Measurements from ENCODE around the gene ANKRD42. TPM values are rescaled to one million over a fixed set of nuclear protein-coding genes. Genes with fewer than 3 reads are reported as not detected.

Gene ANKRD42
- polyA plus RNA-seq, 2 of the 4 experiments (the other 2 are of a cell fraction): 9.1 to 13.2 TPM

DNA sequence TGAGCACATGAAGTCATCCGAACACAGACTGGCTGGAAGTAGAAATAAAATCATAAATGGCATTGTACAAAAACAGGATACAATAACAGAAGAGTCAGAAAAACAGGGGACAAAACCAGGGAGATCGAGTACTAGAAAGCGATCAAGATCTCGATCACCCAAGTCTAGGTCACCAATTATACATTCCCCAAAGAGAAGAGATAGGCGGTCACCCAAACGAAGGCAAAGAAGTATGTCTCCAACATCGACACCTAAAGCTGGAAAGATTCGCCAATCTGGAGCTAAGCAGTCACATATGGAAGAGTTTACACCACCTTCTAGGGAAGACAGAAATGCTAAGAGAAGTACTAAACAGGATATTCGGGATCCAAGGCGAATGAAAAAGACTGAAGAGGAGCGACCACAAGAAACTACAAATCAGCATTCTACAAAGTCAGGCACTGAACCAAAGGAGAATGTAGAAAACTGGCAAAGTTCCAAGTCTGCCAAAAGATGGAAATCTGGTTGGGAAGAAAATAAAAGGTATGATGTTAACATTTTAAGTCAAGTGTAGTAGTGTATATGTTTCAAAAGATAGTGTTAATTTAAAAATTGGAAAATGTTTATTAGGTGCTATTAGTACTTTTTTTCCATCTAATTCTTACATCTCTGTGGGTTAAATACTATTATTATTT is 27.2 kb upstream of the ANKRD42 start:
- no peak for TF ChIP-seq CEBPB (IDR thresholded peaks at IDR 0.05)
- no peak for TF ChIP-seq E2F6 (IDR thresholded peaks at IDR 0.05; ENCODE audit: borderline replicate concordance, low read depth)
- no peak for TF ChIP-seq KDM1A (IDR thresholded peaks at IDR 0.05; ENCODE audit: low read depth)
- no peak for TF ChIP-seq TFCP2L1 (CRISPR knock-in tag; IDR thresholded peaks at IDR 0.05)
- no peak for TF ChIP-seq FOSL2 (IDR thresholded peaks at IDR 0.05)
- no peak for TF ChIP-seq FOSL2 (CRISPR knock-in tag; IDR thresholded peaks at IDR 0.05)
- no peak for TF ChIP-seq CBX8 (IDR thresholded peaks at IDR 0.05)
- TF ChIP-seq MAZ (IDR thresholded peaks at IDR 0.05; ENCODE audit: borderline replicate concordance, low read depth, low read length): no peak
- CTCF ChIA-PET: interaction anchor here (1.3 kb wide), 1 partner anchor 13 kb away, joined by 3 read pairs; no protein-coding TSS in a partner anchor
- POLR2A ChIA-PET: interaction anchor here (2.6 kb wide), 1 partner anchor 9 kb away, joined by 10 read pairs; the partner anchor contains the start of gene PCF11
- no peak for DNase-seq (ENCODE audit: low read depth in 1 of 2, low spot score in 1 of 2)
- H3K9me3 ChIP-seq: no peaks in the 10 kb centered on the region
- H3K27ac ChIP-seq: no peak overlapping the region
- H3K4me2 ChIP-seq: no peak overlapping the region
- FAIRE-seq: no peak
- WGBS (ENCODE audit: missing lambda C conversion rate): 93% methylated on average over 11 of the region's 11 CpGs
- ATAC-seq: no peak
- H3K4me1 ChIP-seq: peaks cover 33% of the 10 kb centered on the region
- no peak overlapping the region for H3K4me3 ChIP-seq

- Histone ChIP-seq H3K4me3 (no peak overlapping the region), H3K4me1 (peaks cover 28% of the 10 kb centered on the region), H3K4me2 (no peak overlapping the region), H3K27ac (no peak overlapping the region), H3K9me3 (no peaks in the 10 kb centered on the region)
- 98% methylated on average over 5 of the region's 5 CpGs for WGBS (ENCODE audit: missing lambda C conversion rate)
- FAIRE-seq (no peak), DNase-seq (ENCODE audit: low read depth in 1 of 2, low spot score in 1 of 2) (no peak), ATAC-seq (no peak)
- TF ChIP-seq, protein P1, sequence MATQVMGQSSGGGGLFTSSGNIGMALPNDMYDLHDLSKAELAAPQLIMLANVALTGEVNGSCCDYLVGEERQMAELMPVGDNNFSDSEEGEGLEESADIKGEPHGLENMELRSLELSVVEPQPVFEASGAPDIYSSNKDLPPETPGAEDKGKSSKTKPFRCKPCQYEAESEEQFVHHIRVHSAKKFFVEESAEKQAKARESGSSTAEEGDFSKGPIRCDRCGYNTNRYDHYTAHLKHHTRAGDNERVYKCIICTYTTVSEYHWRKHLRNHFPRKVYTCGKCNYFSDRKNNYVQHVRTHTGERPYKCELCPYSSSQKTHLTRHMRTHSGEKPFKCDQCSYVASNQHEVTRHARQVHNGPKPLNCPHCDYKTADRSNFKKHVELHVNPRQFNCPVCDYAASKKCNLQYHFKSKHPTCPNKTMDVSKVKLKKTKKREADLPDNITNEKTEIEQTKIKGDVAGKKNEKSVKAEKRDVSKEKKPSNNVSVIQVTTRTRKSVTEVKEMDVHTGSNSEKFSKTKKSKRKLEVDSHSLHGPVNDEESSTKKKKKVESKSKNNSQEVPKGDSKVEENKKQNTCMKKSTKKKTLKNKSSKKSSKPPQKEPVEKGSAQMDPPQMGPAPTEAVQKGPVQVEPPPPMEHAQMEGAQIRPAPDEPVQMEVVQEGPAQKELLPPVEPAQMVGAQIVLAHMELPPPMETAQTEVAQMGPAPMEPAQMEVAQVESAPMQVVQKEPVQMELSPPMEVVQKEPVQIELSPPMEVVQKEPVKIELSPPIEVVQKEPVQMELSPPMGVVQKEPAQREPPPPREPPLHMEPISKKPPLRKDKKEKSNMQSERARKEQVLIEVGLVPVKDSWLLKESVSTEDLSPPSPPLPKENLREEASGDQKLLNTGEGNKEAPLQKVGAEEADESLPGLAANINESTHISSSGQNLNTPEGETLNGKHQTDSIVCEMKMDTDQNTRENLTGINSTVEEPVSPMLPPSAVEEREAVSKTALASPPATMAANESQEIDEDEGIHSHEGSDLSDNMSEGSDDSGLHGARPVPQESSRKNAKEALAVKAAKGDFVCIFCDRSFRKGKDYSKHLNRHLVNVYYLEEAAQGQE (IDR thresholded peaks at IDR 0.05): no peak
- TF ChIP-seq NR3C1 (IDR thresholded peaks at IDR 0.05) (no peak), POLR2AphosphoS2 (conservative IDR thresholded peaks at IDR 0.05; ENCODE audit: low read length) (no peak), FOSL2 (IDR thresholded peaks at IDR 0.05) (no peak), FOSL2 (CRISPR knock-in tag; IDR thresholded peaks at IDR 0.05) (no peak), CBX2 (IDR thresholded peaks at IDR 0.05; ENCODE audit: borderline replicate concordance, low read depth) (no peak), FOXS1 (CRISPR knock-in tag; IDR thresholded peaks at IDR 0.05) (no peak), MYC (IDR thresholded peaks at IDR 0.05; ENCODE audit: borderline replicate concordance, low read length) (no peak), ESRRA (IDR thresholded peaks at IDR 0.05; ENCODE audit: borderline replicate concordance, low read length) (no peak), MAX (IDR thresholded peaks at IDR 0.05) (no peak), RNF2 (IDR thresholded peaks at IDR 0.05; ENCODE audit: borderline replicate concordance, low read depth) (no peak), EHMT2 (IDR thresholded peaks at IDR 0.05; ENCODE audit: low read depth) (no peak), TP53 (CRISPR knock-in tag; IDR thresholded peaks at IDR 0.05) (no peak), NPAS2 (CRISPR knock-in tag; IDR thresholded peaks at IDR 0.05; ENCODE audit: borderline replicate concordance) (no peak), HEYL (CRISPR knock-in tag; IDR thresholded peaks at IDR 0.05) (no peak), SREBF2 (IDR thresholded peaks at IDR 0.05) (no peak)
- ChIA-PET CTCF (no interaction called here), POLR2A (interaction anchor here (2.6 kb wide), 1 partner anchor 12 kb away, joined by 10 read pairs; the partner anchor contains the start of gene PCF11)
These were observed 24.8 kb upstream of the ANKRD42 start for GRCh38 chr11:83168756-83169155.

Data from A549 (cell line).